Psoas muscle (tissue), 8 donors: ENCODE measurements around the gene GPATCH1. TPM values are rescaled to one million over a fixed set of nuclear protein-coding genes. Genes with fewer than 3 reads are reported as not detected.

Experiments
- ATAC-seq, 4 donors: fragments of 200-7000 bp; cut with Tn5 transposase; one replicate each; pipeline ENCODE4 v1.9.1; 2020; ENCODE audit warnings: moderate library complexity in 3 of 4, mild to moderate bottlenecking in 2 of 4
- DNase-seq, 2 donors: peaks; one replicate each; pipeline ENCODE4 v3.0.0-alpha.2; 2020
- H3K27ac ChIP-seq: fragments of 200-600 bp; one replicate; pipeline ENCODE4 v1.8.0; 2022
- H3K27me3 ChIP-seq, 3 donors: fragments of 200-600 bp in 1 of 3; one replicate each; pipeline versions ENCODE4 v1.6.1 to v1.8.0; 2013 to 2022; ENCODE audit warnings: low read length in 2 of 3, mild to moderate bottlenecking in 2 of 3, moderate library complexity in 1 of 3; ENCODE audit not compliant: insufficient read depth in 3 of 3
- H3K36me3 ChIP-seq, 2 donors: fragments of 200-600 bp in 1 of 2; one replicate each; pipeline versions ENCODE4 v1.6.1 to v1.8.0; 2013 to 2022; ENCODE audit warnings: low read depth in 1 of 2, mild to moderate bottlenecking in 1 of 2, moderate library complexity in 1 of 2; ENCODE audit not compliant: insufficient read depth in 1 of 2
- H3K4me1 ChIP-seq: fragments of 200-600 bp; one replicate; pipeline ENCODE4 v1.8.0; 2022
- H3K4me3 ChIP-seq: fragments of 200-600 bp; one replicate; pipeline ENCODE4 v1.8.0; 2022; ENCODE audit warnings: mild to moderate bottlenecking
- H3K9me3 ChIP-seq: fragments of 200-600 bp; one replicate; pipeline ENCODE4 v1.8.0; 2022
- CTCF ChIP-seq: fragments of 200-600 bp; IDR thresholded peaks from one replicate; pipeline ENCODE4 v1.8.0; 2022; ENCODE audit warnings: antibody characterized with exemption
- WGBS, 3 donors: extraction: QIAGEN DNeasy Blood & Tissue Kit; methylation state at CpG; one replicate each; pipeline versions ENCODE4 v1.1.6 to v1.1.7; 2013; 5-methylcytosine and 5-hydroxymethylcytosine counted together
- intact Hi-C, 2 donors: fragments of 100-400 bp; cut with DNase I; formaldehyde crosslinking; loops; one replicate each; pipeline versions ENCODE4 v1.11.0 to v1.14.2; 2022
- polyA plus RNA-seq, 3 donors: library from polyadenylated mRNA; stranded (reverse); fragments of 200-250 nt; gene quantifications; one replicate each; pipeline ENCODE4 v1.2.3, GENCODE V29; 2013
- total RNA-seq, 4 donors: library from RNA; stranded (reverse); fragmentation: NEBNext Ultra II Directional in 2 of 4; extraction: Animal tissue kit (Norgen Biotek cat#: 25700) in 2 of 4; gene quantifications; one replicate each; pipeline versions ENCODE4 v1.2.1 to v1.2.4, GENCODE V29; 2021 to 2023
- donor health status: healthy with polysubstance abuse.
- donor health status: DM: no; HTN: no; CAD: no; lungs with moderate emphysema.
- donor health status: Bipolar disorder and iron deficiency.
- donor health status: healthy.
- donor health status: DM: yes; HTN: yes; CAD: no.
- donor health status: DM: no; HTN: no; CAD: no.
- donor health status: DM: no; HTN: no; CAD: no.
- donor health status: DM: yes; HTN: yes; CAD: no.

GPATCH1 gene
- total and polyA plus RNA-seq, 7 donors, result 3.1 to 7.5 (median 4.2) TPM

DNA sequence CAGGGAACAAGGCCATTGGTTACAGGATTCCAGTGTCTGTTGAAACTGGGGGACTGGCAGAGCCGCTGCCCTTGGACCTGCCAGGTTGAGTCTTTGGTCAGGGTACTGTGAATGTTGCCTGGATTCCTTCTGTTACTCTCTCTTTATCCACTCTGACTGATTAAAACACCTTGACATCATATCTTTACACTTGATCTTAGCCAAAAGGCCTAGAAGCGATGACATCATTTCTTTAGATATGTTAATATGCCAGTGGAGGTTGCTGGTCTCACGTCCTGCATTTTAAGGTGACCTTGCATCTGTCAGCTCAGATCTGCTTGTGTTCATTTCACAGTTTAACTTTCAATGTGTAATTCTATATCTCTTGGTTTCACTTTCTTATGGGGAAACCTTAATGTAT lies 9.2 kb downstream of the GPATCH1 start:
- no peak overlapping the region for H3K27ac ChIP-seq
- intact Hi-C loops, result no loop called here
- H3K27me3 ChIP-seq, result no peaks in the 10 kb centered on the region
- 82 to 84% (median 82%) methylated on average over 3 of the region's 3 CpGs for WGBS, 3 donors
- no peak for DNase-seq
- ATAC-seq, result no peak
- peaks cover 8% of the 10 kb centered on the region for H3K4me1 ChIP-seq
- peaks cover 0 to 71% of the 10 kb centered on the region in 2 donors for H3K36me3 ChIP-seq
- no peak for TF ChIP-seq CTCF
- no peak overlapping the region for H3K4me3 ChIP-seq
- H3K9me3 ChIP-seq, result no peaks in the 10 kb centered on the region

- intact Hi-C loops, result no loop called here
- Histone ChIP-seq H3K4me1 (peaks cover 4% of the 10 kb centered on the region), H3K27me3 (no peaks in the 10 kb centered on the region), H3K9me3 (no peaks in the 10 kb centered on the region), H3K27ac (peak overlapping the region; percentile 55), H3K4me3 (no peak overlapping the region), H3K36me3 (peaks cover 5 to 97% of the 10 kb centered on the region in 2 donors)
- TF ChIP-seq CTCF, result no peak
- WGBS, 3 donors, result 94 to 96% (median 96%) methylated on average over 11 of the region's 11 CpGs
- DNase-seq (no peak), ATAC-seq (no peak)
These were observed 12.6 kb downstream of the GPATCH1 start for GRCh38 chr19:33093420-33094210.

- peaks cover 5 to 97% of the 10 kb centered on the region in 2 donors for H3K36me3 ChIP-seq
- peak overlapping the region; percentile 19 for H3K27ac ChIP-seq
- DNase-seq (no peak), ATAC-seq (peak; percentile 48 to 85 (median 60))
- H3K4me1 ChIP-seq, result peaks cover 4% of the 10 kb centered on the region
- 59 to 73% (median 63%) methylated on average over 6 of the region's 6 CpGs for WGBS, 3 donors
- no peaks in the 10 kb centered on the region for H3K9me3 ChIP-seq
- intact Hi-C loops, result no loop called here
- no peaks in the 10 kb centered on the region for H3K27me3 ChIP-seq
- TF ChIP-seq CTCF, result no peak
- no peak overlapping the region for H3K4me3 ChIP-seq
These were observed 13.6 kb downstream of the GPATCH1 start for GRCh38 chr19:33094436-33095067.

- peaks cover 6 to 96% of the 10 kb centered on the region in 2 donors for H3K36me3 ChIP-seq
These were observed 15.0 kb downstream of the GPATCH1 start for GRCh38 chr19:33096005-33096404.

More at GRCh38 chr19:33096005-33096404, 15.0 kb downstream of the GPATCH1 start:
- intact Hi-C loops, result no loop called here
- TF ChIP-seq CTCF, result no peak
- Histone ChIP-seq H3K27me3 (no peaks in the 10 kb centered on the region), H3K4me3 (no peak overlapping the region), H3K9me3 (no peaks in the 10 kb centered on the region), H3K27ac (no peak overlapping the region), H3K4me1 (peaks cover 4% of the 10 kb centered on the region)
- DNase-seq, result no peak
- 91 to 94% (median 93%) methylated on average over 4 of the region's 4 CpGs for WGBS, 3 donors
- ATAC-seq, result no peak
